ENCODE measurements around the gene MFAP5.

Gene MFAP5

GRCh38 chr12:8662593-8662992 lies at the start of gene MFAP5:
Gene MFAP5, minus strand, starts transcription at chr12:8662826. Its CDS starts 722 bp downstream, at chr12:8662104.
- no peak within 1 kb of the TSS for H2AFZ ChIP-seq (ENCODE audit: low read length)
- TF ChIP-seq CTCF (IDR thresholded peaks at IDR 0.05; ENCODE audit: low read length): no peak
- no peak for TF ChIP-seq EZH2 (IDR thresholded peaks at IDR 0.05; ENCODE audit: borderline replicate concordance, low read length)
- no peak within 1 kb of the TSS for H3K4me2 ChIP-seq (ENCODE audit: low read length)
- no peak within 1 kb of the TSS for H3K4me3 ChIP-seq (ENCODE audit: low read depth, low read length, poor library complexity, severe bottlenecking)
- H3K9me3 ChIP-seq (ENCODE audit: low read length): no peaks in the 10 kb centered on the region
- no peak within 1 kb of the TSS for H3K9ac ChIP-seq (ENCODE audit: low read length)
- no peaks in the 10 kb centered on the region for H3K36me3 ChIP-seq (ENCODE audit: insufficient read depth, low read length)
- H3K27ac ChIP-seq (ENCODE audit: low read depth, low read length, poor library complexity, severe bottlenecking): no peak within 1 kb of the TSS
- no peaks in the 10 kb centered on the region for H4K20me1 ChIP-seq (ENCODE audit: insufficient read depth, low read length)
- H3K79me2 ChIP-seq (ENCODE audit: insufficient read depth, low read length): no peaks in the 10 kb centered on the region
- H3K9me2 ChIP-seq (ENCODE audit: low read depth, low read length): no peaks in the 10 kb centered on the region
- H3K27me3 ChIP-seq (ENCODE audit: insufficient read depth, low read length): no peaks in the 10 kb centered on the region
- H3K4me1 ChIP-seq (ENCODE audit: insufficient read depth, low read length, severe bottlenecking): peaks cover 7% of the 10 kb centered on the region
- H3F3A ChIP-seq (ENCODE audit: insufficient read depth, low read length): no peaks in the 10 kb centered on the region

- H3K9me3 ChIP-seq (ENCODE audit: low read length): no peaks in the 10 kb centered on the region
- H3F3A ChIP-seq (ENCODE audit: insufficient read depth, low read length): no peaks in the 10 kb centered on the region
- H2AFZ ChIP-seq (ENCODE audit: low read length): no peak overlapping the region
- H3K36me3 ChIP-seq (ENCODE audit: insufficient read depth, low read length): peaks cover 27% of the 10 kb centered on the region
- no peaks in the 10 kb centered on the region for H3K27me3 ChIP-seq (ENCODE audit: insufficient read depth, low read length)
- H3K27ac ChIP-seq (ENCODE audit: low read depth, low read length, poor library complexity, severe bottlenecking): no peak overlapping the region
- H4K20me1 ChIP-seq (ENCODE audit: insufficient read depth, low read length): no peaks in the 10 kb centered on the region
- H3K4me2 ChIP-seq (ENCODE audit: low read length): peak overlapping the region; percentile 69
- H3K4me1 ChIP-seq (ENCODE audit: insufficient read depth, low read length, severe bottlenecking): peaks cover 48% of the 10 kb centered on the region
- TF ChIP-seq EZH2 (IDR thresholded peaks at IDR 0.05; ENCODE audit: borderline replicate concordance, low read length) (no peak), CTCF (IDR thresholded peaks at IDR 0.05; ENCODE audit: low read length) (no peak)
- H3K9me2 ChIP-seq (ENCODE audit: low read depth, low read length): no peaks in the 10 kb centered on the region
- peaks cover 85% of the 10 kb centered on the region for H3K79me2 ChIP-seq (ENCODE audit: insufficient read depth, low read length)
- H3K9ac ChIP-seq (ENCODE audit: low read length): peak overlapping the region; percentile 46; the same call in 1 of the 2 replicates
- H3K4me3 ChIP-seq (ENCODE audit: low read depth, low read length, poor library complexity, severe bottlenecking): peak overlapping the region; percentile 49
Measured at GRCh38 chr12:8709124-8709830, 46.7 kb upstream of the MFAP5 start.

GRCh38 chr12:8702159-8702558 lies 39.5 kb upstream of the MFAP5 start:
- Histone ChIP-seq H3K4me1 (ENCODE audit: insufficient read depth, low read length, severe bottlenecking) (peaks cover 46% of the 10 kb centered on the region), H3K27me3 (ENCODE audit: insufficient read depth, low read length) (no peaks in the 10 kb centered on the region), H4K20me1 (ENCODE audit: insufficient read depth, low read length) (no peaks in the 10 kb centered on the region), H3K4me3 (ENCODE audit: low read depth, low read length, poor library complexity, severe bottlenecking) (no peak overlapping the region), H3K27ac (ENCODE audit: low read depth, low read length, poor library complexity, severe bottlenecking) (peak overlapping the region; percentile 64), H3K9me3 (ENCODE audit: low read length) (no peaks in the 10 kb centered on the region), H3K4me2 (ENCODE audit: low read length) (peak overlapping the region; percentile 74; the same call in 1 of the 2 replicates), H3K9ac (ENCODE audit: low read length) (no peak overlapping the region), H3K9me2 (ENCODE audit: low read depth, low read length) (no peaks in the 10 kb centered on the region), H3K36me3 (ENCODE audit: insufficient read depth, low read length) (peaks cover 22% of the 10 kb centered on the region), H3F3A (ENCODE audit: insufficient read depth, low read length) (no peaks in the 10 kb centered on the region), H2AFZ (ENCODE audit: low read length) (no peak overlapping the region), H3K79me2 (ENCODE audit: insufficient read depth, low read length) (peaks cover 78% of the 10 kb centered on the region)
- TF ChIP-seq EZH2 (IDR thresholded peaks at IDR 0.05; ENCODE audit: borderline replicate concordance, low read length) (no peak), CTCF (IDR thresholded peaks at IDR 0.05; ENCODE audit: low read length) (no peak)
